Chondrocyte (in vitro differentiated cells): ENCODE measurements around the gene AK2. TPM values are rescaled to one million over a fixed set of nuclear protein-coding genes. Genes with fewer than 3 reads are reported as not detected.

Source experiments
- DNase-seq: peaks from one replicate; pipeline ENCODE4 v3.0.0; 2021; ENCODE audit warnings: mixed read lengths, low spot score
- H3K27ac Mint-ChIP-seq: one replicate; pipeline ENCODE4 v1.8.0; 2021; ENCODE audit warnings: mild to moderate bottlenecking, moderate library complexity, mixed read lengths; ENCODE audit not compliant: unreplicated experiment
- H3K27me3 Mint-ChIP-seq: 2 replicates; pipeline ENCODE4 v1.8.0; 2021; ENCODE audit warnings: low read depth, mixed read lengths
- H3K36me3 Mint-ChIP-seq: 2 replicates; pipeline ENCODE4 v1.8.0; 2021; ENCODE audit warnings: low read depth, mixed read lengths
- H3K4me1 Mint-ChIP-seq: 2 replicates; pipeline ENCODE4 v1.8.0; 2021; ENCODE audit warnings: low read depth, mild to moderate bottlenecking, mixed read lengths
- H3K4me3 Mint-ChIP-seq: one replicate; pipeline ENCODE4 v1.8.0; 2021; ENCODE audit warnings: mild to moderate bottlenecking, moderate library complexity, mixed read lengths; ENCODE audit not compliant: unreplicated experiment
- H3K9me3 Mint-ChIP-seq: 2 replicates; pipeline ENCODE4 v1.8.0; 2021; ENCODE audit warnings: low read depth, mixed read lengths
- total RNA-seq: library from RNA; stranded (reverse); gene quantifications from 3 replicates; pipeline ENCODE4 v1.2.1, GENCODE V29; 2021
- TF ChIP-seq, protein P1 (sequence below): fragments of 200-600 bp; sonication (generic); IDR thresholded peaks from 2 replicates; pipeline ENCODE4 v1.5.0; 2021; ENCODE audit warnings: antibody characterized with exemption, mild to moderate bottlenecking, moderate library complexity

Gene AK2
- total RNA-seq, 1 donor from 2014 or later: 94.9 TPM

DNA sequence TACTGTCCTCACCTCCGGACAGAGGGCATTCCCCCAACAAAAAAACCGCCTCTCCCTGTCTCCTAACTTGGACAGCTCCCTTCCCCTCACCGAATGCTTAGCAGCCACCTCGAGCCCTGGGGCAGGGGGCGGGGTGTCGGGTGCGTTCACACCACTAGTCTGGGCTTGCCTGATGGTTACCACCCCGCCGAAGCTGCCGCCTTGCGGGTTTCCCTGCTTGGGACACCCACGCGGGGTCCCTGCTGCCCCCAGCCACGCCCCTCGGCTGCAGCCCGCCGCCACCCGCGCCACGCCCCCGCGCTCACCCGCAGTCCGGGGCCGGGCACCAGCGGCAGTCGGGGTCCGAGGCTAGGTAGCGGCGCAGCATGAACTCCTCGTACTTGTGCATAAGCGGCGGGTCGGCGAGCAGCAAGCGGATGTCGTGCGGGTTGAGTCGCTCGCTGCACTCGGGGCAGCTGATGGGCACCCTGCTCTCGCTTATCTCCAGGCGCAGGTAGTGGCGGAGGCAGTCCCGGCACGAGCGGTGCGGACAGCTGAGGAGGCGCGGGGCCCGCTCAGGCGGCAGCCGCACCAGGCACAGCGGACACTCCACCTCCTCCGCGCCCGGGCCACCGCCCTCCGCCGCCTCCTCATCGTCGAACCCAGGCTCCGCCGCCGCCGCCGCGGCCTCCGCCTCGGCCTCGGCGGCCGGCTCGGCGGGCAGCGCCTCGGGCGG lies 72.8 kb downstream of the AK2 start:
- Mint-ChIP-seq H3K4me1 (peaks cover 44% of the 10 kb centered on the region), H3K27ac (peak overlapping the region; percentile 41), H3K9me3 (no peaks in the 10 kb centered on the region)

DNA sequence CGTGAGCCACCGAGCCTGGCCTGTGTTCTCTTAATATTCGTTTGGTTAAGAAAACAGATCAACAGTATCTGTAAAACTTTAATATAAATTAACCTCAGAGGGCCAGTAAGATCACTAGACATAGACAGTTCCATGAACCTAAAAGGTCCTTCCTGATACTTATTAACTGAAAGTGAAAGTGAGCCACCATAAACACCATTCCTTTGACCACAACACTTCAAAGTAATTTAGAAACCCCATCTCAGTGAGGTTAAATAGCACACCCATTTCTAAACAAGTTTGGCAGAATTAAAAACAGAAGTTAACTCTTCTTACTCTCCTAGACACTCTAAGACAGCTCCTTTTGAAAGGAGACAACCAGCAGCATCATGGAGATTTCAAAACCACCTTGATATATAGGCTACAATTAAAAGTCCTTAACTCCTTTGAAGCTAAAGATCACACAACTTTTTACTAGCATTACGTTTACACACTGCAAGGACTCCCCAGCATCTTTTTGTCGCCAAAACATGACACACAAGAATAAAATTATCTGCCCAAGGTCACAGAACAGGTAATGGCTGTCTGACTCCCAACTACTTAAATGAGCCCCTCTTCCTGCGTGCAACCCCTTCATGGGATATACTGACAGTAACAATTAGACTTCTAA lies 74.3 kb downstream of the AK2 start:
- no peak overlapping the region for H3K27ac Mint-ChIP-seq
- DNase-seq: no peak
- H3K36me3 Mint-ChIP-seq: no peaks in the 10 kb centered on the region
- H3K4me1 Mint-ChIP-seq: peaks cover 34% of the 10 kb centered on the region
- H3K9me3 Mint-ChIP-seq: no peaks in the 10 kb centered on the region
- H3K4me3 Mint-ChIP-seq: peak overlapping the region; percentile 82
- H3K27me3 Mint-ChIP-seq: no peaks in the 10 kb centered on the region
- TF ChIP-seq, protein P1, sequence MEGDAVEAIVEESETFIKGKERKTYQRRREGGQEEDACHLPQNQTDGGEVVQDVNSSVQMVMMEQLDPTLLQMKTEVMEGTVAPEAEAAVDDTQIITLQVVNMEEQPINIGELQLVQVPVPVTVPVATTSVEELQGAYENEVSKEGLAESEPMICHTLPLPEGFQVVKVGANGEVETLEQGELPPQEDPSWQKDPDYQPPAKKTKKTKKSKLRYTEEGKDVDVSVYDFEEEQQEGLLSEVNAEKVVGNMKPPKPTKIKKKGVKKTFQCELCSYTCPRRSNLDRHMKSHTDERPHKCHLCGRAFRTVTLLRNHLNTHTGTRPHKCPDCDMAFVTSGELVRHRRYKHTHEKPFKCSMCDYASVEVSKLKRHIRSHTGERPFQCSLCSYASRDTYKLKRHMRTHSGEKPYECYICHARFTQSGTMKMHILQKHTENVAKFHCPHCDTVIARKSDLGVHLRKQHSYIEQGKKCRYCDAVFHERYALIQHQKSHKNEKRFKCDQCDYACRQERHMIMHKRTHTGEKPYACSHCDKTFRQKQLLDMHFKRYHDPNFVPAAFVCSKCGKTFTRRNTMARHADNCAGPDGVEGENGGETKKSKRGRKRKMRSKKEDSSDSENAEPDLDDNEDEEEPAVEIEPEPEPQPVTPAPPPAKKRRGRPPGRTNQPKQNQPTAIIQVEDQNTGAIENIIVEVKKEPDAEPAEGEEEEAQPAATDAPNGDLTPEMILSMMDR: no peak

More for the DNA sequence above, 72.8 kb downstream of the AK2 start:
- Mint-ChIP-seq H3K27me3 (no peaks in the 10 kb centered on the region), H3K36me3 (no peaks in the 10 kb centered on the region), H3K4me3 (peak overlapping the region; percentile 82)
- TF ChIP-seq, protein P1: no peak
- no peak for DNase-seq

DNA sequence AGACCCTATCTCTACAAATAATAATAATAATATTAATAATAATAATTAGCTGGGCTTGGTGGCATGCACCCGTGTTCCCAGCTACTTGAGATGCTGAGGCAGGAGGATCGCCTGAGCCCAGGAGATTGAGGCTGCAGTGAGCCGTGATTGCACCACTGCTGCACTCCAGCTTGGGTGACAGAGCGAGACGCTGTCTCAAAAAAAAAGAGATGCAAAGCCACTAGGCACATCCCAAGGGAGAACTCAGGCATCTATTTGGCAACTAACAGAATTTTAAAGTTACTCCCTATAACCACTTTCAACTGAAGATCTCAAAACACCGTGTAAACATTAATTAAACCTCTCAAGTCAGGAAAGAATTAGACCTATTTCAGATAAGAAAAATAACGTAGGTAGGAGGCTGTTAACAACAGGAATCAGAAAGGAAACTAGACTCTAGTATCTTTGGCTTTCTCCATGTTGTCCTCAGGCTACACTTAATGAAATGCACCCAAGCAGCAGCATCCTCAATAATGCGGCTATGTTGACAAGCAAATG lies 75.8 kb downstream of the AK2 start:
- no peaks in the 10 kb centered on the region for H3K36me3 Mint-ChIP-seq
- H3K27ac Mint-ChIP-seq: no peak overlapping the region
- no peak for DNase-seq
- H3K9me3 Mint-ChIP-seq: no peaks in the 10 kb centered on the region
- TF ChIP-seq, protein P1: no peak
- no peaks in the 10 kb centered on the region for H3K27me3 Mint-ChIP-seq
- peaks cover 34% of the 10 kb centered on the region for H3K4me1 Mint-ChIP-seq
- no peak overlapping the region for H3K4me3 Mint-ChIP-seq

DNA sequence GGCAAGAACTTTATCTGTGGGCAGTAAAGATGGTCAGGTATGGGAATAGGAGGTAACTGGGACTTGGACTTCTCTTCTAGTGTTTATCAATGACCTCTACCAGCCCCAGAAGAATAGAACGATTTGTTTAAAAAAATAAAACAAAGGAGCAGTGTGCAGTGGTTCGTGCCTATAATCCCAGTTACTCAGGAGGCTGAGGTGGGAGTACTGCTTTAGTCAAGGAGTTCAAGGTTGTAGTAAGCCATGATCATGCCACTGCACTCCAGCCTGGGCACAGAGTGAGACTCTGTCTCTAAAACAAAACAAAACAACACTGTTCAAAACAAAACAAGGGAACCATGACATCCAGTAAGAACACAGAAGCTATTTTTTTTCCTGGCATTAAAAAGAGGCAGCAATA lies 76.3 kb downstream of the AK2 start:
- Mint-ChIP-seq H3K27me3 (no peaks in the 10 kb centered on the region), H3K36me3 (no peaks in the 10 kb centered on the region), H3K4me1 (peaks cover 34% of the 10 kb centered on the region), H3K4me3 (no peak overlapping the region), H3K9me3 (no peaks in the 10 kb centered on the region), H3K27ac (no peak overlapping the region)
- no peak for DNase-seq
- TF ChIP-seq, protein P1: no peak

DNA sequence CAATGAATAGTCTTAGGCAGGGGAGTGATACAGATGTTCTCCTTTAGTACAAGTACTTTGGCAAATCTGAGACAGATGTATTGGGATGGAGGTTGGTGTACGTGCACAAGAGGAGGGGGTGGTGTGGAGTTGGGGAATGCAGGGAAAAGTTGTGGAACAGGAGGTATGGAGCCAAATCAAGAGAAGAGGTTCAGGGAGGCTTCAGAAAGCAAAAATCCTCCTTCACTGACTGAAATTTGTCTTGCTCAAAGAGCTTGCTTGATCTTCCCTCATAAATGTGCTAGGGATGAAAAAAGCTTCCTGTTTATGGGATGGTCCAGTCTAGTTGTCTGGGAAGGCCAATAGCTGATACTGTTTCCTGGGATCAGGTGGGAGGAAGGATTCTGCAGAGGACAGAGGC lies 77.9 kb downstream of the AK2 start:
- peaks cover 32% of the 10 kb centered on the region for H3K4me1 Mint-ChIP-seq
- H3K36me3 Mint-ChIP-seq: no peaks in the 10 kb centered on the region
- TF ChIP-seq, protein P1: no peak
- no peak overlapping the region for H3K4me3 Mint-ChIP-seq
- no peaks in the 10 kb centered on the region for H3K27me3 Mint-ChIP-seq
- no peaks in the 10 kb centered on the region for H3K9me3 Mint-ChIP-seq
- DNase-seq: no peak
- no peak overlapping the region for H3K27ac Mint-ChIP-seq

Other genes with a start within 250 kb of the AK2 start
- 52.2 to 160 TPM (median 147 TPM) in 3 replicates for gene YARS1, start 219.5 kb downstream of the AK2 start, total RNA-seq
- 39.6 to 55.8 TPM (median 40.5 TPM) in 3 replicates for gene S100PBP, start 219.2 kb downstream of the AK2 start, total RNA-seq
- gene FNDC5, start 166.0 kb downstream of the AK2 start, total RNA-seq: 2.6 to 4.6 TPM (median 4.0 TPM) in 3 replicates
- 0.54 TPM in 1 of 3 replicates, not detected in the others for gene HPCA, start 150.4 kb downstream of the AK2 start, total RNA-seq
- 14.6 to 23.7 TPM (median 21.1 TPM) in 3 replicates for gene TMEM54, start 135.5 kb downstream of the AK2 start, total RNA-seq
- gene RNF19B, start 72.1 kb downstream of the AK2 start, total RNA-seq: 15.5 to 17.6 TPM (median 17.4 TPM) in 3 replicates
- 3.5 to 12.4 TPM (median 5.8 TPM) in 3 replicates for gene AZIN2, start 44.3 kb upstream of the AK2 start, total RNA-seq
- 17.3 to 35.1 TPM (median 17.7 TPM) in 3 replicates for gene TRIM62, start 145.2 kb upstream of the AK2 start, total RNA-seq
- gene ZNF362, start 219.6 kb upstream of the AK2 start, total RNA-seq: 84.1 to 122 TPM (median 85.0 TPM) in 3 replicates